Measurements from ENCODE around the gene FOXN3.

FOXN3 gene

GRCh38 chr14:89231426-89232113 lies 185.5 kb downstream of the FOXN3 start:
- Histone ChIP-seq H3K4me3 (ENCODE audit: low read depth in 1 of 5, low read length in 5 of 5) (no peak overlapping the region), H3K27ac (ENCODE audit: low read depth, low read length) (no peak overlapping the region), H3K9me3 (ENCODE audit: control insufficient read depth in 5 of 5, low read length in 5 of 5) (peaks cover 0 to 5% (median 0%) of the 10 kb centered on the region in 5 donors), H3K9ac (ENCODE audit: low read length in 5 of 5) (no peak overlapping the region), H3K27me3 (ENCODE audit: control insufficient read depth in 5 of 5, insufficient read depth in 4 of 5, low read length in 5 of 5) (no peaks in the 10 kb centered on the region), H3K36me3 (ENCODE audit: control insufficient read depth in 5 of 5, insufficient read depth in 5 of 5, low read length in 5 of 5) (no peaks in the 10 kb centered on the region), H3K4me1 (ENCODE audit: control insufficient read depth in 5 of 5, insufficient read depth in 5 of 5, low read length in 5 of 5) (peaks cover 0 to 28% (median 20%) of the 10 kb centered on the region in 5 donors)

- Histone ChIP-seq H3K4me3 (ENCODE audit: low read depth in 1 of 5, low read length in 5 of 5) (no peak overlapping the region), H3K9me3 (ENCODE audit: control insufficient read depth in 5 of 5, low read length in 5 of 5) (no peaks in the 10 kb centered on the region), H3K27ac (ENCODE audit: low read depth, low read length) (no peak overlapping the region), H3K36me3 (ENCODE audit: control insufficient read depth in 5 of 5, insufficient read depth in 5 of 5, low read length in 5 of 5) (no peaks in the 10 kb centered on the region), H3K27me3 (ENCODE audit: control insufficient read depth in 5 of 5, insufficient read depth in 4 of 5, low read length in 5 of 5) (no peaks in the 10 kb centered on the region), H3K9ac (ENCODE audit: low read length in 5 of 5) (no peak overlapping the region), H3K4me1 (ENCODE audit: control insufficient read depth in 5 of 5, insufficient read depth in 5 of 5, low read length in 5 of 5) (peaks cover 0 to 39% (median 29%) of the 10 kb centered on the region in 5 donors)
These were observed 188.0 kb downstream of the FOXN3 start for GRCh38 chr14:89228921-89229639.

- Histone ChIP-seq H3K9me3 (ENCODE audit: control insufficient read depth in 5 of 5, low read length in 5 of 5) (no peaks in the 10 kb centered on the region), H3K27me3 (ENCODE audit: control insufficient read depth in 5 of 5, insufficient read depth in 4 of 5, low read length in 5 of 5) (no peaks in the 10 kb centered on the region), H3K9ac (ENCODE audit: low read length in 5 of 5) (no peak overlapping the region), H3K27ac (ENCODE audit: low read depth, low read length) (no peak overlapping the region), H3K4me1 (ENCODE audit: control insufficient read depth in 5 of 5, insufficient read depth in 5 of 5, low read length in 5 of 5) (peaks cover 0 to 39% (median 29%) of the 10 kb centered on the region in 5 donors), H3K4me3 (ENCODE audit: low read depth in 1 of 5, low read length in 5 of 5) (no peak overlapping the region), H3K36me3 (ENCODE audit: control insufficient read depth in 5 of 5, insufficient read depth in 5 of 5, low read length in 5 of 5) (peaks cover 0 to 7% (median 4%) of the 10 kb centered on the region in 5 donors)
These were observed 189.6 kb downstream of the FOXN3 start for GRCh38 chr14:89227496-89227836.

- peaks cover 0 to 39% (median 29%) of the 10 kb centered on the region in 5 donors for H3K4me1 ChIP-seq (ENCODE audit: control insufficient read depth in 5 of 5, insufficient read depth in 5 of 5, low read length in 5 of 5)
- H3K9ac ChIP-seq (ENCODE audit: low read length in 5 of 5): no peak overlapping the region
- H3K36me3 ChIP-seq (ENCODE audit: control insufficient read depth in 5 of 5, insufficient read depth in 5 of 5, low read length in 5 of 5): peaks cover 0 to 7% (median 4%) of the 10 kb centered on the region in 5 donors
- H3K9me3 ChIP-seq (ENCODE audit: control insufficient read depth in 5 of 5, low read length in 5 of 5): no peaks in the 10 kb centered on the region
- H3K4me3 ChIP-seq (ENCODE audit: low read depth in 1 of 5, low read length in 5 of 5): peak overlapping the region in 1 of 5 donors; percentile 22
- H3K27me3 ChIP-seq (ENCODE audit: control insufficient read depth in 5 of 5, insufficient read depth in 4 of 5, low read length in 5 of 5): no peaks in the 10 kb centered on the region
- H3K27ac ChIP-seq (ENCODE audit: low read depth, low read length): peak overlapping the region; percentile 55
These were observed 190.1 kb downstream of the FOXN3 start for GRCh38 chr14:89226801-89227495.

GRCh38 chr14:89225607-89226006 lies 191.4 kb downstream of the FOXN3 start:
- Histone ChIP-seq H3K9me3 (ENCODE audit: control insufficient read depth in 5 of 5, low read length in 5 of 5) (no peaks in the 10 kb centered on the region), H3K36me3 (ENCODE audit: control insufficient read depth in 5 of 5, insufficient read depth in 5 of 5, low read length in 5 of 5) (peaks cover 0 to 7% (median 4%) of the 10 kb centered on the region in 5 donors), H3K4me3 (ENCODE audit: low read depth in 1 of 5, low read length in 5 of 5) (no peak overlapping the region), H3K27me3 (ENCODE audit: control insufficient read depth in 5 of 5, insufficient read depth in 4 of 5, low read length in 5 of 5) (no peaks in the 10 kb centered on the region), H3K4me1 (ENCODE audit: control insufficient read depth in 5 of 5, insufficient read depth in 5 of 5, low read length in 5 of 5) (peaks cover 5 to 48% (median 38%) of the 10 kb centered on the region in 5 donors), H3K27ac (ENCODE audit: low read depth, low read length) (peak overlapping the region; percentile 55), H3K9ac (ENCODE audit: low read length in 5 of 5) (no peak overlapping the region)

GRCh38 chr14:89221109-89221810 lies 195.8 kb downstream of the FOXN3 start:
- no peaks in the 10 kb centered on the region for H3K9me3 ChIP-seq (ENCODE audit: control insufficient read depth in 5 of 5, low read length in 5 of 5)
- H3K36me3 ChIP-seq (ENCODE audit: control insufficient read depth in 5 of 5, insufficient read depth in 5 of 5, low read length in 5 of 5): peaks cover 0 to 17% (median 11%) of the 10 kb centered on the region in 5 donors
- peaks cover 5 to 38% (median 32%) of the 10 kb centered on the region in 5 donors for H3K4me1 ChIP-seq (ENCODE audit: control insufficient read depth in 5 of 5, insufficient read depth in 5 of 5, low read length in 5 of 5)
- peak overlapping the region in 1 of 5 donors; percentile 19 for H3K4me3 ChIP-seq (ENCODE audit: low read depth in 1 of 5, low read length in 5 of 5)
- no peaks in the 10 kb centered on the region for H3K27me3 ChIP-seq (ENCODE audit: control insufficient read depth in 5 of 5, insufficient read depth in 4 of 5, low read length in 5 of 5)
- peak overlapping the region; percentile 40 for H3K27ac ChIP-seq (ENCODE audit: low read depth, low read length)
- no peak overlapping the region for H3K9ac ChIP-seq (ENCODE audit: low read length in 5 of 5)

- peaks cover 5 to 53% (median 45%) of the 10 kb centered on the region in 5 donors for H3K4me1 ChIP-seq (ENCODE audit: control insufficient read depth in 5 of 5, insufficient read depth in 5 of 5, low read length in 5 of 5)
- peaks cover 0 to 17% (median 11%) of the 10 kb centered on the region in 5 donors for H3K36me3 ChIP-seq (ENCODE audit: control insufficient read depth in 5 of 5, insufficient read depth in 5 of 5, low read length in 5 of 5)
- H3K9ac ChIP-seq (ENCODE audit: low read length in 5 of 5): no peak overlapping the region
- H3K9me3 ChIP-seq (ENCODE audit: control insufficient read depth in 5 of 5, low read length in 5 of 5): no peaks in the 10 kb centered on the region
- H3K27ac ChIP-seq (ENCODE audit: low read depth, low read length): no peak overlapping the region
- no peak overlapping the region for H3K4me3 ChIP-seq (ENCODE audit: low read depth in 1 of 5, low read length in 5 of 5)
- no peaks in the 10 kb centered on the region for H3K27me3 ChIP-seq (ENCODE audit: control insufficient read depth in 5 of 5, insufficient read depth in 4 of 5, low read length in 5 of 5)
These were observed 198.0 kb downstream of the FOXN3 start for GRCh38 chr14:89219051-89219450.

- Histone ChIP-seq H3K4me3 (ENCODE audit: low read depth in 1 of 5, low read length in 5 of 5) (no peak overlapping the region), H3K36me3 (ENCODE audit: control insufficient read depth in 5 of 5, insufficient read depth in 5 of 5, low read length in 5 of 5) (peaks cover 0 to 13% (median 9%) of the 10 kb centered on the region in 5 donors), H3K27me3 (ENCODE audit: control insufficient read depth in 5 of 5, insufficient read depth in 4 of 5, low read length in 5 of 5) (no peaks in the 10 kb centered on the region), H3K9me3 (ENCODE audit: control insufficient read depth in 5 of 5, low read length in 5 of 5) (no peaks in the 10 kb centered on the region), H3K9ac (ENCODE audit: low read length in 5 of 5) (no peak overlapping the region), H3K4me1 (ENCODE audit: control insufficient read depth in 5 of 5, insufficient read depth in 5 of 5, low read length in 5 of 5) (peaks cover 5 to 55% (median 48%) of the 10 kb centered on the region in 5 donors), H3K27ac (ENCODE audit: low read depth, low read length) (no peak overlapping the region)
These were observed 199.1 kb downstream of the FOXN3 start for GRCh38 chr14:89217891-89218290.

GRCh38 chr14:89215531-89215930 lies 201.5 kb downstream of the FOXN3 start:
- peaks cover 0 to 49% (median 39%) of the 10 kb centered on the region in 5 donors for H3K4me1 ChIP-seq (ENCODE audit: control insufficient read depth in 5 of 5, insufficient read depth in 5 of 5, low read length in 5 of 5)
- H3K9ac ChIP-seq (ENCODE audit: low read length in 5 of 5): no peak overlapping the region
- H3K9me3 ChIP-seq (ENCODE audit: control insufficient read depth in 5 of 5, low read length in 5 of 5): no peaks in the 10 kb centered on the region
- no peak overlapping the region for H3K4me3 ChIP-seq (ENCODE audit: low read depth in 1 of 5, low read length in 5 of 5)
- no peak overlapping the region for H3K27ac ChIP-seq (ENCODE audit: low read depth, low read length)
- H3K27me3 ChIP-seq (ENCODE audit: control insufficient read depth in 5 of 5, insufficient read depth in 4 of 5, low read length in 5 of 5): no peaks in the 10 kb centered on the region
- peaks cover 0 to 14% (median 12%) of the 10 kb centered on the region in 5 donors for H3K36me3 ChIP-seq (ENCODE audit: control insufficient read depth in 5 of 5, insufficient read depth in 5 of 5, low read length in 5 of 5)

Measured in subcutaneous abdominal adipose tissue (tissue), 5 donors.